ENCODE measurements around the gene GLIPR1.
A peak's percentile ranks its signal among the peaks of the same experiment; 100 is the strongest.
"Not testable (repeated sequence)": the region's sequence is repeated elsewhere in the genome, so short reads cannot be mapped to it uniquely, and the experiment has no call there.

Gene GLIPR1

DNA sequence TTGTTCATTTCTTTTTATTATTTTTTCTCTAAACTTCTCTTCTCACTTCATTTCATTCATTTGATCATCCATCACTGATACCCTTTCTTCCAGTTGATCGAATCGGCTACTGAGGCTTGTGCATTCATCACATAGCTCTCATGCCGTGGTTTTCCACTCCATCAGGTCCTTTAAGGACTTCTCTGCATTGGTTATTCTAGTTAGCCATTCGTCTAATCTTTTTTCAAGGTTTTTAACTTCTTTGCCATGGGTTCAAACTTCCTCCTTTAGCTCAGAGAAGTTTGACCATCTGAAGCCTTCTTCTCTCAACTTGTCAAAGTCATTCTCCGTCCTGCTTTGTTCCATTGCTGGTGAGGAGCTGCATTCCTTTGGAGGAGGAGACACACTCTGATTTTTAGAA lies 41.6 kb downstream of the GLIPR1 start:
- not testable (repeated sequence) for DNase-seq

DNA sequence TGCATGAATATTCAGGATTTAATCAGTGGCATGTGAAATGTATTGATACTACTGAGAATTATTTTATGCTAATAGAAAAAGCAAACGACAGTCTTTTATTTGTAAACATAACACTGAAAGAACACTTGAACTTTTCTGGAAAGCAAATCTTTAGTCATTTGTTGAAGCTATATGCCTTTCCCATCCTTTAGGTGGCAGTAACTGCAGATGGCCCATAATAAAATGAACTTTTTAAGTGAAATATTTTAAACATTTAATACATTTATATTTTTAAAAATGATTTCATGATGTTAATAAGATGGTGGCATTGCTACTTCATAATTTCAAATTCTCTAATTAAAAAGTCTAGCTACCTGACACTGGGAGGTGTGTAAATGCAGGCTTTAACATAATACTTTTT lies 44.7 kb downstream of the GLIPR1 start:
- DNase-seq: no peak

DNA sequence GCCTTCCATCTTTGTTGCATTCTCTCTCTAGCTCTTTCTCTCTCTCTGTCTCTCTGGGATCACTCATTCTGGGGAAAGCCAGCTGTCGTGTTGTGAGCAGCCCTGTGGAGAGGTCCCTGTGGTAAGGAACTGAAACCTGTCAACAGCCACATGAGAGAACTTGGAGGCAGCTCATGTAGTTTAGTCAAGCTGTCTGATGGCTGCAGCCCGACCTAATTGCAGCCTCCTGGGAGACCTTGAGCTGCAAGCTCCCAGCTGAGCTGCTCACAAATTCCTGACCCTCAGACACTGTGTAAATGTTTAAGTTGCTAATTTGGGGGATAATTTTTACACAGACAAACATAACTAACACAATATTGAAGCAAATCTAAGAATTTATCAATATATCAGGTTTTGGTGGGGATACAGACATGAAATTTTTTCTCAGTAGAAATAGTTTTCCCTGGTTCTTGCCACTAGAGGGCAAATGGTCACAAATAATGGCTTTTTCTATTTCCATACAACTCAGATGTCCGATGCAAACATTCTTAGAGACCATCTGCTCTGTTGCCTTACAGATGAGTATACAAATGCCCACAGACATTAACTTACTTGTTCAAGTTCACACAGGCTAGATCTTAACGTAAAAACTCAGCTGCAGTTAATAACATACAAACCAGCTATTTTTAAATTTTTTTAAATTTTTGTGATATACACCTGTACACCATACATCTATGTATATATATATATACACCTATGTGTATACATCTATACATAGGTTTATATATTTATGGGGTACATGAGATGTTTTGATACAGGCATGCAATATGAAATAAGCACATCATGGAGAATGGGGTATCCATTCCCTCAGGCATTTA lies 46.3 kb downstream of the GLIPR1 start:
- peak; percentile 10 for DNase-seq

GRCh38 chr12:75528272-75528671 lies 47.7 kb downstream of the GLIPR1 start:
- DNase-seq: no peak

- DNase-seq: no peak
These were observed 48.1 kb downstream of the GLIPR1 start for GRCh38 chr12:75528692-75529091.

GRCh38 chr12:75529316-75529715 lies 48.8 kb downstream of the GLIPR1 start:
- no peak for DNase-seq

GRCh38 chr12:75529826-75530225 lies 49.3 kb downstream of the GLIPR1 start:
- no peak for DNase-seq

- no peak for DNase-seq
These were observed 52.7 kb downstream of the GLIPR1 start for GRCh38 chr12:75533239-75533638.

DNA sequence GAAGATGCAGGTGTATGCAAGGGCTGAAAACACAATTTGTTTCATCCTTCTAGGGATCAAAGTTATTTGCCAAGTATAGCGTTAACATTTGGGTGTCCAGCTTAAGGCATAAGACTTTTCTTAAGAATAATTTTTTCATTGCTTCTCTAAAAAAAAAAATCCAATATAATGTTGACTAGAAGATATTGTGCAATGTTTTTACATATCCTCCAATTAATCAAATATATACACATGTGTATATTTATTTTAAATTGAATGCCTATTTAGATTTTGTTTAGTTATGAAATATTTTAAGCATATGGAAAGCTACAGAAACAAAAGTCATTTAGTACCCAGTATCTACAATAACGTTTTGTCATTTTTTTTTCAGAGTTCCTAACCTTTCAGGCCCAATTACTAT lies 59.3 kb downstream of the GLIPR1 start:
- no peak for DNase-seq

GRCh38 chr12:75542942-75543341 lies 62.4 kb downstream of the GLIPR1 start:
- no peak for DNase-seq

- DNase-seq: no peak
These were observed 63.0 kb downstream of the GLIPR1 start for GRCh38 chr12:75543529-75543928.

DNA sequence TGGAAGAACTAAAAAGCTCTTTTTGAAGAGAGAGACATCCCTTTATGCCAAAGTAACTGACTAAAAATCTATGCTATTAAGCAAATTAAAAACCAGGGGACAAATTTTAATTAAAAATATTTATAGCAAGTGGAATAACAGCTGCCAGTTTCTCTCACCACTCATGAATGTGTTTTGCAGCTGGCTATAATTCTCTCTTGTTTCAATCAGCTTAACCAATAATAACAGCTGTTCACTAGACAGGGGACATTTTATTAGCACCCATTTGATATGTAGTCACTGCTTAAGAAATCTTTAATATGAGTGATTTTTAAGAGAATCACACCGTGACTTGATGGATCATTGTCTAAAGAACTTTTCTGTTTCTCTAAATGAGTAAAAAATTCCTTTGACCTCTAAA lies 65.1 kb downstream of the GLIPR1 start:
- no peak for DNase-seq

- no peak for DNase-seq
These were observed 68.3 kb downstream of the GLIPR1 start for GRCh38 chr12:75548879-75549278.

- no peak for DNase-seq
These were observed 69.4 kb downstream of the GLIPR1 start for GRCh38 chr12:75549989-75550388.

- DNase-seq: no peak
These were observed 70.1 kb downstream of the GLIPR1 start for GRCh38 chr12:75550401-75551240.

DNA sequence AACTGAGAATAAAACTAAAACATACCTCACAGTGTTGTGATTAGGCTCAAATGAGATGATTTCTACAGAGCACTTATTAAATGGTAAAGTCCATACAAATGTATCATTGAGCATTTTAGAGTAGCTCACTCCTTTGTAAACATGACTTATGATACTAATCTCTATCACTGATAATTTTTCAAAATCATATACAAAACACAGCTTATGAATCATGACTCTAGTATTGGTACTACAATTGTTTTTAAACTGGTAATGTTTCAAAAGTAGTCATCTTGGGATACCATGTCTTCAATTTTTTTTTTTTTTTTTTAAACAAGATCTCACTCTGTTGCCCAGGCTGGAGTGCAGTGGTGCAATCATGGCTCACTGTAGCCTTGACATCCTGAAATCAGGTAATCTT lies 70.9 kb downstream of the GLIPR1 start:
- DNase-seq: no peak

- no peak for DNase-seq
These were observed 72.8 kb downstream of the GLIPR1 start for GRCh38 chr12:75553398-75553797.

Data from SIG-M5 (cell line).